HG03039 (cell line): ENCODE data around the gene EIF3F.

Source experiments
- ATAC-seq: cut with Tn5 transposase; IDR thresholded peaks from one replicate; pipeline ENCODE4 v1.9.1; 2021; ENCODE audit warnings: mild to moderate bottlenecking, moderate library complexity; ENCODE audit not compliant: unreplicated experiment

EIF3F gene, protein sequence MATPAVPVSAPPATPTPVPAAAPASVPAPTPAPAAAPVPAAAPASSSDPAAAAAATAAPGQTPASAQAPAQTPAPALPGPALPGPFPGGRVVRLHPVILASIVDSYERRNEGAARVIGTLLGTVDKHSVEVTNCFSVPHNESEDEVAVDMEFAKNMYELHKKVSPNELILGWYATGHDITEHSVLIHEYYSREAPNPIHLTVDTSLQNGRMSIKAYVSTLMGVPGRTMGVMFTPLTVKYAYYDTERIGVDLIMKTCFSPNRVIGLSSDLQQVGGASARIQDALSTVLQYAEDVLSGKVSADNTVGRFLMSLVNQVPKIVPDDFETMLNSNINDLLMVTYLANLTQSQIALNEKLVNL

DNA sequence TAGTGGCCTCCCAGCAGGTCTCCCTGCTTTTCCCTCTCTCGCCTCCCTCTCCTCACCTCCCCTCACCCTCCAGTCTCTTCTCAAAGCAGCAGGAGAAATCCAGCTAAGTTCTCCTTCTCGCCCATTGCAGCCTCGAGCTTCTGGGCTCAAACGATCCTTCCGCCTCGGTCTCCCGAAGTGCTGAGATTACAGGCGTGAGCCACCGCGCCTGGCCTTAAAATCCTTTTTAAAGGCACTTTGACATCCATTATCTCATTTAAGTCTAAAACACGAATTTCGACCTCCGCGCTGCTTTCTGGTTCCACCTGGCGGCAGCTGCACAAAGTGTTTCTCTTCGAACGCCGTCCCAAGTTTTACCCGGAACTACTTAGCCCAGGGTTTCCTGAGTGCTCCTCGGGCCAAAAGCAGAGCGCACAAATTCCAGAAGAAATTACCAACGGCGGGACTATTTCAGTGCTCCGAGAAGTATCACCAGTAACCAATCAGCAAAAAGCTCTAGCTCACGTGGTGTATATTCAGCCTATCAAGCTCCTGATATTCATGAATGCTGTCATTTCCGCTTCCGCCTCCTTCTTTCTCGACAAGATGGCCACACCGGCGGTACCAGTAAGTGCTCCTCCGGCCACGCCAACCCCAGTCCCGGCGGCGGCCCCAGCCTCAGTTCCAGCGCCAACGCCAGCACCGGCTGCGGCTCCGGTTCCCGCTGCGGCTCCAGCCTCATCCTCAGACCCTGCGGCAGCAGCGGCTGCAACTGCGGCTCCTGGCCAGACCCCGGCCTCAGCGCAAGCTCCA is at the start of gene EIF3F:
Gene EIF3F, plus strand, starts transcription at position 570 of the 792 bp plus-strand sequence. Its CDS starts 16 bp downstream, at position 586.
- peak; percentile 97 for ATAC-seq

DNA sequence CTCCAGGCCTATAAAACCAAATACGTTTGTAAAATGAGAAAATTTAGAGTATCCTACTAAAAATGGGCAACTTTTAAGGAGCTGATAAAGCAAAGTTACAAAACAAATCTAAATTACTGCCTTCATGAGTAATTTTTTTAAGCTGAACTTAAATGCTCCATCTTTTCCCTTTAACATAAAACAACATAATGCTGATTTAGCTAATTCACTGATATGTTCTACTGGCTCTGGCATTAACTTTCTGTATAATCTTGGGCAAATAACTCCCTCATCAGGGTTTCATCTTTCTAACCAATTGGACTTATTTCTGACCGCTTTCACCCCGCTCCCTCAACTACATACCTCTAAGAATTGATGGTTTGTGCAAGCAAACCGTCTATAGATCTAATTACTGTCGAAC is 46.0 kb upstream of the EIF3F start:
- no peak for ATAC-seq

DNA sequence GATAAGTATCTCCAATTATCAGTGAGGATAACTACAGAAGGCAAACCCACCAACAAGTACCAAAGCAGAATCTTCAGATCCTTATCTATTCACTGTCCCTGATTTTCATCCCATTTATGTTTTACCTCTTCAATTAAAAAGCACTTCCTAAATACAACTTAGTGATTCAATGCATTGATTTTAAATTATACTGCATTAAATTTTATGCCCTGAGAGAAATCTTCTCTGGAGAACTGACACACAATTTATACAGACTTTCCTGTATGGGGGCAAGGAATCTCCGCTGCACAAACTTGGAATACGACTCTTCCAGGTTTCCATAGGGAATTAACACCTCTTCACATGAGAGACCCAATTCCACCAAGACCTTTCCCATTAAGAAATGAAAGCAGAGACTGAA is 45.5 kb upstream of the EIF3F start, which contains the start of gene OR10A3:
Gene OR10A3, minus strand, starts transcription at position 101 of the 400 bp plus-strand sequence. CDS start 2,188 bp downstream, outside the sequence.
- no peak for ATAC-seq

DNA sequence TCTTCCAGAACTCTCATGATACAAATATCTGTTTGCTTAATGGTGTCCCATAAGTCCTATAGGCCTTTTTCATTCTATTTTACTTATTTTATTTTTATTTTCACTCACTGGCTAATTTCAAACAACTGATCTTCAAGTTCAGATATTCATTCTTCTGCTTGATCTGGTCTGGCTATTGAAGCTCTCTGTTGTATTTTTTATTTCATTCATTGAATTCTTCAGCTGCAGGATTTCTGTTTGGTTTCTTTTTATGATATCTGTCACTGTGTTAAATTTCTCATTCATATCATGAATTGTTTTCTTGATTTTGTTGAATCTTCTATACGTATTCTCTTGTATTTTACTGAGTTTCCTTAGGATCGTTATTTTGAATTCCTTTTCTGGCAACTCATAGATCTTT is 43.0 kb upstream of the EIF3F start:
- ATAC-seq, result no peak

DNA sequence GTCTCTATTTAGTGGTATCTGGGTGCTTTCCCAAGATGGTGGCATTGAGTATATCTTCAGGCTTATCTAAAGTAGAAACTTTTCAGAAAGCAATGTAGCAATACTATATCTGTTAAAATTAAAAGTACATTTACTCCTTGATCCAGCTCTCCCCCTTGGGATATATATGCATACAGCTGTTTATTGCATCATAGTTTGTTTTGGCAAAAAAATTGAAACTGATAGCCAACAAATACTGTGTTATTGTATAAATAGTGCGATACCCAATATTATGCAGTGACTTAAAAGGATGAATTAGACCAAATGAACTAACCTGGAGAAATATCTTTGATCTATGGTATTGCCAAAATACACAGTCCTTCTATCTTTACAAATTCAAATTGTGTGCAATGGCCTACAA is 37.2 kb upstream of the EIF3F start:
- no peak for ATAC-seq

DNA sequence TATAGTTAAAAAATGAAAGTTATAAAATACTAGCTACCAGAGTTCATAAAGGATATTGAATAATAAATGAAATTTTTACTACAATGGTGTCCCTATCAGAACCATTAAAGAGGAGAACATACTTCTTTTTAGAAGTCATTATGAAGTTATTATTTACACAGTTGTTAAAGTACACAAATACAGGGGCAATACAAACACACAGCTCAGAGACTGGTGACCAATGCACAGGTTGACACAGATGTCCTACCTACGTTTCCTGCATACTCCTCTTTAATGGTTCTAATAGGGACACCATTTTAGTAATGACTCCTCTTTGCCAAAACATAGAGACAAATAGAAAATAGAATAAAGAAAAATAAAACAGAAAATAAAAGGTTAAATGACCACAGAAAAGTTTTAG is 31.9 kb upstream of the EIF3F start:
- ATAC-seq, result no peak

DNA sequence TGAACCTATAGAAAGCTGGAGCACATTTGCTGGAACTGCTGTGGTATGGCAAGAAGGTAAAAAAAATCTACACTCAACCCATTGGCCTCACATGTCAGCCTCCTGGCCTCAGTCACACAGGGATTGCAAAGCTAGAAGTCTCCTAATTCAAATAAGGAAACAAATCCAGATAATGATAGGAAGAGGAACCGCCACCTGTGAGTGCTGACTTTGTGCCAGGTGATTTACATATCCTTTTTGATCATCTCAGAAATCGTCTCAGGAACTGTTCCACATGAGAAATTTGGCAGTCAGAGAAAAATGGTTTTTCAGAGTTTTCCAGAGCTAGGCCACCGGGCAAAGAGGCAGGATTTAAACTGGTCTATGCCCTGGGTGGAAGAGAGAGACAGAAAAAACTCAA is 22.9 kb upstream of the EIF3F start:
- ATAC-seq, result no peak

DNA sequence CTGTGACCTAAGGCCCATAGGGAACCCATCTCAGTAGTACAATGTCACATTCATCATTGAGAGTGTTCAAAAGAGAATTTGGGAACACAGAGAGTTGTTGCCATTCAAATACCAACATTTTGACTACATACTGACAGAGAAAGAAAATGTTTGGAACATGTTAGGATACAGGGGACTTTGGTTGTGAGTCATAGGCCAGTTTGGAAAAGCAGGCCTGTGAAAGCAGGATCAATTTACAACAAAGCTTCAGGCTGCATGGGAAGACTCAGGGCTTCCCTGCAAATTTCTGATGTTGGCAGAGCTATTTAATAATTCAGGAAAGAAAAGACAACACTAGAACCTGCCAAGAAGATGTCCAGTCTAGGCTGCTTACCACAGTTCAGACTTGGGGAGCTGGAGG is 22.3 kb upstream of the EIF3F start:
- ATAC-seq, result no peak

DNA sequence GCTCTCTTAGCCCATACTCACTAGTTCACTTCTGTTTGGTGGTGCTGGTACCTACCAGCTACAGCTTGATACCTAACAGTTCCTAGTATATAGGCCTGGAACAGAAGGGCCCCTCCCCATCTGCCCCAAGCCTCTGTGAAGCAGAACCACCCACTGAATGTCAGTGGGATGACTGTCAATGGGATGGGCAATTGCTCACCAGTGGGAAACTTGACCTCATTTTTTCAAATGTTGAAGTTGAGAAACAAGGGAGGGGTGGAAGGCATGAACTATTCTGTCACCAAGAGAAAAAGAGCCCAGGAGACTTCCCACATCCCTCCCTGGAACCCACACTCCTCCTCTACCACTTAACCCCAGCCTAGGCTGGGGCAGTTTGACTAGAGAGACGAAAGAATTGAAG is 21.8 kb upstream of the EIF3F start, which contains the start of gene NLRP10:
Gene NLRP10, minus strand, starts transcription at position 62 of the 400 bp plus-strand sequence. CDS start 1,952 bp downstream, outside the sequence.
- no peak for ATAC-seq

DNA sequence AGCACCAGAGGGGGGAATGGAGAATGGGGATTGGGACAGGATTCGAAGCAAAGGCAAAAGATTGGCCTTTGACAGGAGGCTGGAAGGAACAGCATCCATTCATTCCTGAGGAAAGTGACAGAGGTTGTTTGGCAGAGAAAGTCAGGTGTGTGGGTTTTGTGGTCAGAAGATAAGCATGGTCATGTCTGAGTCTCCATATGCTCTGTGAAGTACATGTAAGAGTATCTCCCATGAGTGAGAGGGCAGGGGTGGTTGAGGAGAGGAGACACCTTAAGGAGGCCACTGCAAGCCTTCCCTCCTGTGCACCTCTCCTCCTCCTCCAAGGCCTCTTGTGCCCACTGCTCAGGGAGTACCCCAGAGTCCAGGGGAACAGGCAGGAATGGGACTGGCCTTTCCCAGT is 20.0 kb upstream of the EIF3F start:
- ATAC-seq, result no peak

DNA sequence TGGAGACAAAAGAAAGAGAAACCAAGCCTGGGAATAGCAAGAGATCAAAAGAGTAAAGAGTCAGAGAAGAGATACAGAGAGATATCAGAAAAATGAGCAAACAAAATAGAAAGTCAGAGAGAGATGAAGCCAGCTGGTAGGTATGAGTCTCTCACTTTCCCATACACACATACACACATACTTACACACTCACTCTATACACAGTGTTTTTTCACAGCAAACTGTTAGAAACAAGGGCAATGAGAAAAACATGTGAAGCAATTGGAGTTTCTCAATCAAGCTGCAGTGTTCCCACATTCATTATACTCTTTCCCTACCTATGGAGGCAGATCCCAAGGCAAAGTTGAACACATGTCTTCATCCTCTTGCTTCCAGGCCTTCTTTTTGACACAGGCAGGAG is 19.3 kb upstream of the EIF3F start:
- no peak for ATAC-seq

DNA sequence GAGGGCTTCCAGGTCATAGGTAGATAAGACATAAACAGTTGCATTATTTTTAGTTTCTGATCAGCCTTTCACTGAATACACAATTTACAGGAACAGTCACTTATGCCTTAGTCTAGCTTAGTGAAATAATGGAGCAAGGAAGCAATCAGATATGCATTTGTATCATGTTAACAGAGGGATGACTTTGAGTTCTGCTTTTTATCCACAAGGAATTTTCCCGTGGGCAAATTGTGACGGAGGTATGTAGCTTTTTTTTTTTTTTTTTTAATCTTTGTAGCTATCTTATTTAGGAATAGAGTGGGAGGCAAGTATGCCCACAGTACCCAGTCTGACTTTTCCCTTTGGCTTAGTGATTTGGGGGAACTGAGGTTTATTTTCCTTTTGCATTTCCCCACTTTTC is 18.5 kb upstream of the EIF3F start:
- no peak for ATAC-seq

DNA sequence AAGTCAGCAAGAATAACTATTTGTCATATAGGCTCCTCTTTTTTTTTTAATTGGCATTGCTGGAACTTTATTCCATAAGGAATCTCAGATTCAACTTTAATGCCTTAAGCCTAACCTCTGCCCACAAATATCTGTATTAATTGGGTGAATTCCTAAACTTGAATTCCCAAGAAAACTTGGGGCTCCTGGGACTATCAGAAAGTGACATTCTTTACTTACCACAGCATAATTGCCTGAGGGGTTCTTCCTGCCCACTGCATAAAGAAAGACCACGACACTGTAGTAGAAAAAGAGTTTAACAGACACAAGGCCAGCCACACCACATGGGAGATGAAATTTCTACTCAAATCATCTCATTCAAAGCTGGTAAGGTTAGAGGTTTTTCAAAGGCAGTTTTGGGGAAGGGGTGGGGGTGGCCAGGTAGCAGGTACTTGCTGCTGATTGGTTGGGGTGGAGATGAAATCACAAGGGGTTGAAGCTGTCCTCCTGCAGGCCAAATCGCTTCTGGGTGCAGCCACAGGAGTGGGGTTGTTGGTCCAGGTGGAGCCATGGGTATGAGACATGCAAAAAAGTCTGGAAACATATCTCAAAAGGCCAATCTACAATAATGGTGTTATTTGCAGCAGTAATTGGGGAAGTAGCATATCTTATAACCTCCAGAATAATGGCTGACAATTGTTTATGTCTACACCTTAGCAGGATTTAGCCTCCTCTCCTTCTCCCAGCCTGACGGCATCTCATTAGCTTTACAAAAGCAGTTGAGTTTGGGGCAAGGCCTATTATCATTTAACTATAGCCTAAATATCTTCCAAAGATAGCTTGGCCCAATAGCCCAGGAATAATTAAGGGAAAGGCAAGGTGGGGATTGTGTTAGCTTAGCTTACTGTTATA is 17.1 kb upstream of the EIF3F start:
- ATAC-seq, result no peak

DNA sequence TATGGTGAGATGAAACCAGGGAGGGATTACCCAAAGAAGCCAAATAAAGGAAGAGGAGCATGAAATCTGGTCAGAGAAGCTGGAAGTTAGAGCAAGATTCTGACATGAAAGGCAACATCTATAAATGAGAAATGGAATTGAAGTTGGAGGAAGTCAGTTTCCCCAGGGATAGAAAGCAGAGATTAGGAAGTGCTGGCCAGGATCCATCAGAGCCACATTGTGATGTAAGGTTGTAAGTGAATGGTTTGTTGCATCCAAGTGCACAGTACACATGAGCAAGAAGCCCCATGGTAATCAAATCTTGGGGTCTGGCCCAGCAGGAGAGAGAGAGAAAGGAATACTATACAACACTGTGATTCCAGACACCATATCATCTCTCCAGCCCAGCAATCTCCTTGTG is 15.3 kb upstream of the EIF3F start:
- ATAC-seq, result no peak

DNA sequence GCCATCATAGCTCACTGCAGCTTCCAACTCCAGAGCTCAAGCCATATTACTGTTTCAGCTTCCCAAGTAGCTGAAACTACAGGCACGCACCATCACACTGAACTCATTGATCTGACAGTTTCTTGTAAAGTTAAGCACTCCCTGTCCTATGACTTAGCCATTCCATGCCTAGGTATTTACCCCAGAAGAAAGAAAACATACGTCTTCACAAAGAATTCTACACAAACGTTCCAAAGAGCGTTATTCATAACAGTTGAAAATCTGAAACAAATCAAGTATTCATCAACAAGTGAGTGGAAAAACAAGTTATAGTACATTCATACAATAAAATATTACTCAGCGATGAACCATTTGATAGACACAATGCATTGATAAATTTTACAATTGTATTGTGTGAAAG is 14.1 kb upstream of the EIF3F start:
- no peak for ATAC-seq

DNA sequence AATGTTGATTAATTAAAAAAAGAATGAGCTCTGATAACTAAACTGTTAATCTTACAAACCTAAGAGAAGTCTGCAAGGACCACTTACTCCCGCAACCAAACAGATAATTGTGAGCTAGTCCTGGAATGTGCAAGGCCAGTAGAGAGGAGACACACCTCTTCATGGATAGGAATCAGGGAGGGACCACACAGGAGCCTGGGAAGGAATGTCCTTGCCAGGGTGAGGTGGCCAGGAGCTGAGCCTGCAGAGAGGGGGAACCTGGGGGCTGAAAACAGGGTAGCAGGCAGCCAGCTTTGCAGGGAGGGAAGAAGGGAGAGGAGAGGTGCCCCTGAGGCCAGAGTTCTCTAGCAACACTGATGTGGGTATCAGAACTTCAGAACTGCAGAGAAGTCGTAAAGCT is 12.5 kb upstream of the EIF3F start:
- ATAC-seq, result no peak

DNA sequence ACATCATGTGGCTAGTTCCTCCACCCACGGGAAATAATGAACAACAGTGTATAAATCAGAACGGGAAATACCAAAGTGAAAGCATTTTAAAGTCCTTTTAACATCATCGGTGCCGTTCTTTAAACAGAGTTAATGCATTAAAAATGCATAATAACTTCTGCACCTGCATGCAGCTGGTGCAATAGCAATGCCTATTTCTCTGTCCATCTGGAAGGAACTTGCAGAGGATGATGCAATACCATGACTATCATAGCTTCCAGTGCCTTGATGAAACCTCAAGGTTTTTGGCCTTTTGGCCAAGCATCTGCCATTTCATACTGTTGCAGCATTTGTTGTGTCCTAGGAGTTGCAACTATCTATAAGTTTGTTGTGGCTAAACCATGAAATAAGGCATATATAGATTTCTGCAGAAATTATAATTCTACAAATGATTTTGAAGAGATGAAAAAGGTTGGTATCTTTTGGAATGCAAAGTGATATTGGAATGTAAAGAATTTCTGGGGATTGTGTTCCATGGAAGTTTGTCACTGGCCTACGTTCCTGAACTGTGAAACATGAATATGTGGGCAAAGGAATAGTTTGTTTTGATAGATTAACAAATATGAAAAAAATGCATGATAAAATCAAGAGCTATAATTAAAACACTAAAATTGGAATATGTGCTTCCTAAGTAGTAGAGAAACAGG is 9.8 kb upstream of the EIF3F start:
- no peak for ATAC-seq

DNA sequence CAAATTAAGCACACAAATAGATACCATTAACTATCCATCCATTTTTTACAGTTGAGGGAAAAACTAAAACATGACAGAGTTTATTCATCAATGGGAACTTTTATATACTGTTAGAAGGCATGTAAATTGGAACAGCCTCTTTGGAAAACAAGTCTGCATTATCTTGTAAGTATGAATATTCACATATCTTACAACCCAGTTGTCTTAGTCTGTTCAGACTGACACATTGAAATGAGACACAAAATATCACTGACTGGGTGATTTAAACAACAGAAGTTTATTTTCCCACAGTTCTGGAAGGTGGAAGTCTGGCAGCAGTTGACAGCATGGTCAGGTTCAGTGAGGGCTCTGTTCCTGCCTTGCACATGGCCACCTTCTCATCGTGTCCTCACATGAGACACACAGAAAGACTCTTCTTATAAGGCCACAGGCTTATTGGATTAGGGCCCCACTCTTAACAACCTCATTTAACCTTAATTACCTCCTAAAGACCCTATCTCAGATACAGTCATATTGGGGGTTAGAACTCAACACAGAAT is 5.4 kb upstream of the EIF3F start:
- ATAC-seq, result no peak

DNA sequence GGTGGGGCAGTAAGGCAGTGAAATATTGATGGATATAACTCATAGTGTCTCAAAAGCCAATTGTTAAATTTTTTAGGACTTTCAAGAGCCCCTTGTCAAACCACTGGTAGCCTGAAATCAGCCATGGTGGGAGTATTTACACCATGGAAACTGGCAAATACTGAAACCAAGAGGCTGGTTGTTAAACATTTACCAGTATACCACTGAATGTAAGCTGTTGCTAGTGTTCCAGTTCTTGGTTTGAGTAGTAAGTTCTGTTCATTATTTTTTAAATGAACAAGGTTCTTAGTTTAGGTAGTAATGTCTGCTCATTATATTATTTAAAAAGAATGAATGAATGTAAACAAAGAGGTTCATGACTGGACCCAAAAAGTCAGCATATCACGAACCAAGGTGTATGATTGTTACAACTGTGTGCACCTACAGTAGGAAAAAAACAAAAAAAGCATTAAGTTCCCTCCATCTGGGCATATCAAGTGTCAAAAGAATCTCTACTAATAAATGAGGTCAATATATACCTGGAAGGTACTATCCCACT is 4.5 kb upstream of the EIF3F start:
- ATAC-seq, result no peak
